Measurements from ENCODE around the gene ATF6. TPM values are rescaled to one million over a fixed set of nuclear protein-coding genes. Genes with fewer than 3 reads are reported as not detected.

The ATF6 gene
- polyA plus RNA-seq, 3 donors = 29.8 to 33.8 (median 30.1) TPM

DNA sequence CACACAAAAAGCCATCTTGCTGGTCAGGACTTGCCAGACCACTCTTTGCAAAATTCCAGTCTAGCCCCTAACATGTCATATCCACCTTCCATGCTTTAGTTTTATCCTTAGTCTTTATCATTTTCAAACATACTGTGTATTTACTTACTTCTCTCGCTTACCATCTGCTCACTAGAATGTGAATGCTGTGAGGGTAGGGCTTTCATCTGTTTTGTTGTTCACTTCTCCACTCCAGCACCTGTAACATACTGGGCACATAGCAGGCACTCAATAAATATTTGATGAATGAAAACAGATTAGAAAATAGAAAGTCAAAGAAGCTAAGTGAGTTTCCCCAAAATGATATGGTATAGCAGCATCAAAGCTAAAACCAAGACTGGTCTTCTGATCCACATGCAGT lies 177.6 kb downstream of the ATF6 start:
- no peak for DNase-seq (ENCODE audit: extremely low read depth in 1 of 11, low read depth in 9 of 11, low spot score in 4 of 11)

DNA sequence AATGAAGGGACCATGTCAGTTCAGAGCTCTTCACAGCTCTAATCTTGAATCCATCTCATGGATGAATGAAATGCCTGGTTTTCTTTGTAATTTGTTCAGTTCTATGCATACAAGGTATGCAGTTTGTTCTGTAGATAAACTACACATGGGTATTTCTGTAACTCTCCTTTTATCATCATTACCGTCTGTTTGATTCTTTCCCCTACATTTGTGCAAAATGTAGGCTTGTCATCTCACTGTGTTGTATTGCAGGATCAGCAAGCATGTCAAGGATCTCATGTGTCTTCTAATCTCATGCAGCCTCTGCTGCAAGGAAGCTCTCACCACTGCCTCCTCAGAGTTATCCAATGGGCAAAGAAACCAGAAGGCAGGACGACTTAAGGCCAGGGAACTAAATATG lies 178.3 kb downstream of the ATF6 start:
- DNase-seq (ENCODE audit: extremely low read depth in 1 of 11, low read depth in 9 of 11, low spot score in 4 of 11) = no peak

DNA sequence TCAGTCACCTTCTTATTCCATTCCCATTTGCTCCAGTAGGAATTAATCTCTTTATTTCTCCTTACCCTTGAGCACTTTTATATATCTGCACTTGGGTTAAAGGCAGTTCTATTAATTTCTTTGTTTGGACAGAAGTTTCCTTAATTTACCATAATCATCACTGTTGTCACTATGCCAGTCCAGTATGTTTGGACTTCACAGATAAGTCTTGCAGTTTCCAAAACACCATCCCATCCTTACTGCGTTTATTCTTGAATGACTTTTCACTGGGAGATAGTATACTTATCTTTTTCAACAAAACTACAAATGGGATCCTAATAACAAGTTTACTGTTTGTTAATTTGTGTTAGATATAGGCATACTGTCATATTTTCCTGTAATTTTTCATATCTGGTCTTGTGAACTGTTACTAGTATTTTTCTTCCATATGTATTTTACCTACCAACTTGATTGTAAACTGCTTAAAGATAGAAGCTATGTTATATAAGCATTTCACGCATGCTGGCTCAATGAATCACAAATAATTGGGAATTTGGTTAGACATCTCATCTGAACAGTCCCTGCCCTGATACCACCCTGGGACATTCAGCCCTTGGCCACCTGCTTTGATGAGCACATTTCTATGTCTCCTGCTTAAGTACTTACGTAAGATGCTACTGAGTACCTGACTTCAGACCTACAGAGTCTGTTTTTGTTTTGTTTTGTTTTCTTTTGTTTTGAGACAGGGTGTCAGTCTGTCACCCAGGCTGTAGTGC lies 179.4 kb downstream of the ATF6 start:
- no peak for DNase-seq (ENCODE audit: extremely low read depth in 1 of 11, low read depth in 9 of 11, low spot score in 4 of 11)

DNA sequence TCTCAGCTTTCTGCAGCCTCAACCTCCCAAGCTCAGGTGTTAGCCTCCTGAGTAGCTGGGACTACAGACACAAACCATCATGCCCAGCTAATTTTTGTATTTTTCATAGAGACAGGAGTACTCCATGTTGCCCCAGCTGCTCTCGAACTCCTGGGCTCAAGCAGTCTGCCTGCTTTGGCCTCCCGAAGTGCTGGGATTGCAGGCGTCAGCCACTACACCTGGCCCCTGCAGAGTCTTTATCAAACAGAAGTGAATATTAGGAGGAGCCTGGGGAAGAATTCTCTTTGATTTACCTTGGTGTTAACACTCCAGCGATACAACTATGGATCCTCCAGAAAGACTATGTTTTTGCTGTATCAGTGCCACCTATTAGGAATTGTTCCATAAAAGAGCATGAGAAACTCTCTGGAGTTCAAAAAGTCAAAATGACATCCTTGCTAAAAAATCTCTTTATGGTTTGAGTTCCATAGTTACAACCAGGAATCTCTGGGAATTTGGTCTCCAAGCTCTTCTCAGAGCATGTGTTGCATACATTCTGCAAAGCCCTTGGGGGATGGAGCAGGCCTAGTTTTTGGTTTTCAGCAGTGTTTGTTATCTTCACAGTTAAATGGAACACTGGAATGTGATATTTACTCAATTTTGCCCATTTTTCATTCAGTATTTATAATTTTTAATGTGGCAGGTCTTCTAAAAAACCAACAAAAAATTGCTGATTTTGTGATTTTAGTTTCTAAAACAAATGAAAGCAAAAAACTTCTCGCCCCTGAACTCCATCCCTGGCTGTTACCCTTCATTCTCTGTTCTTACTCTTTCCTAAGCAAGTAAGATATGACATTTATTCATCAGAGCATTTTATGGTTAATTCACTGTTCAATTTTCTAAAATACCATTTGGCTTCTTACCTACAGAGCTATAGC lies 180.2 kb downstream of the ATF6 start:
- DNase-seq (ENCODE audit: extremely low read depth in 1 of 11, low read depth in 9 of 11, low spot score in 4 of 11) = no peak

DNA sequence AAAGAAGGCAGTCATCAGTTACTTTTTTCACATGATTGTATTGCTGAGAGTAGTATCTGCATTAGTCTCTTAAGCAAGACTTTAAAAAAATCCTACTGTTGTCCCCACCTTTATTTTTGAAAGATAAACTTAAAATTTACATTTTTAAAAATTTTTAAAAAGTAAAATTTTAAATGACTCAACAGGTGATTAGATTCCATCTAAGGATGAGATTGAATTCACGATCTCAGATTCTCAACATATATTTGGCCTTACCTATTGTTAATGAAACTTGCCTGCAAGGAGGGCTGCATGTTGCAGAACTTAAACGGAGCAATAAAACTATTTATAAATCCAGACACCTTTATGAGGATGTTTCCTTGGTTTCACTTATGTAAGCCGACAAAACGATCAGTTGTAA lies 182.3 kb downstream of the ATF6 start:
- DNase-seq (ENCODE audit: extremely low read depth in 1 of 11, low read depth in 9 of 11, low spot score in 4 of 11) = no peak

DNA sequence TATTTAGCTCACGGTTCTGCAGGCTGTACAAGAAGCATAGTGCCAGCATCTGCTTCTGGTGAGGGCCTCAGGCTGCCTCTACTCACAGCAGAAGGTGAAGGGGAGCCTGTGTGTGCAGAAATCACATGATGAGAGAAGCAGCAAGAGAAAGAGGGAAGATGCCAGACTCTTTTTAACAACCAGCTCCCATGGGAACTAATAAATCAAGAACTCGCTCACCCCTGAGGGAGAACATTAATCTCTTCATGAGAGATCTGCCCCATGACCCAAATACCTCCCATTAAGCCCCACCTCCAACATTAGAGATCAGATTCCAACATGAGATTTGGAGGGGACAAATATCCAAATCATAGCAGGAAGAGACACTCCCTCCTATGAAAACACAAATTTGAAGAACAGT lies 183.4 kb downstream of the ATF6 start:
- DNase-seq (ENCODE audit: extremely low read depth in 1 of 11, low read depth in 9 of 11, low spot score in 4 of 11) = peak in 2 of 11 donors; percentile 5 to 12

DNA sequence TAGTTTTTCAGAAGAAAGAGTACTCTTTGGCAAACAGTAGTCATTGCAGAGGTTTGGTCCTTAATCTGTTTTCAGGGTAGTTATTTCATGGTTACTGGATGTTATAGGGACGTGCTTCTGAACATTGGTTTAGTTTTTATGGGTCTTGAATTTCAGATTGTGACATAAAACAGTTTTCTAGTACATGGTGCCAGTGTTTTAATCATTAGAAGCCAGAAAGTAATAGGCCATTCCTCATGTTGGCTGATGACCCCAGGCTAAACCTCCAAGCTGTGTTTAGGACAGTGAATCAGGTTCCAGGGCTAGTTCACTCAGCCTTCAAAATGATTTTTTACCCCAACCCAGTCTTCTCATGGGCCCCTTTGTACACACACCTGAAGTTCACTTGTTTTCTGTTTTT lies 184.3 kb downstream of the ATF6 start:
- DNase-seq (ENCODE audit: extremely low read depth in 1 of 11, low read depth in 9 of 11, low spot score in 4 of 11) = no peak

DNA sequence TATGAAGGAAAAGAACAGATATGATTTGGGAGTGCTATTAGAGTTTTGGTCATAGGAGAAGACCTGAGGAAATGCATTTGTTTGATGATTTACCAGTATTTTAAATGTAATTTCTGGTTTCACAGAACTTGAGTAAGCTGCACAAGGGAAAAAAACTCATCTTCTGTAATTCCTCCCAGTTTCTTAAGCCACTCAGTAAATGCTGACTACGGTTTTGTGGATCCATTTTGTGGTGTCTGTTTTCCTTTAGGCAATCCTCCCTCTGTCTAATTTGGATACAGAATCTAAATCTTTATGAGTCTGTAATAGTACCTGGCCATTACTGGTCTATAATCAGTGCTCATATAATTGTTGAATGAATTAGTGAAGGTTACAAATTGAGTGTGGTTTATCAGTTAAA lies 185.5 kb downstream of the ATF6 start:
- no peak for DNase-seq (ENCODE audit: extremely low read depth in 1 of 11, low read depth in 9 of 11, low spot score in 4 of 11)

DNA sequence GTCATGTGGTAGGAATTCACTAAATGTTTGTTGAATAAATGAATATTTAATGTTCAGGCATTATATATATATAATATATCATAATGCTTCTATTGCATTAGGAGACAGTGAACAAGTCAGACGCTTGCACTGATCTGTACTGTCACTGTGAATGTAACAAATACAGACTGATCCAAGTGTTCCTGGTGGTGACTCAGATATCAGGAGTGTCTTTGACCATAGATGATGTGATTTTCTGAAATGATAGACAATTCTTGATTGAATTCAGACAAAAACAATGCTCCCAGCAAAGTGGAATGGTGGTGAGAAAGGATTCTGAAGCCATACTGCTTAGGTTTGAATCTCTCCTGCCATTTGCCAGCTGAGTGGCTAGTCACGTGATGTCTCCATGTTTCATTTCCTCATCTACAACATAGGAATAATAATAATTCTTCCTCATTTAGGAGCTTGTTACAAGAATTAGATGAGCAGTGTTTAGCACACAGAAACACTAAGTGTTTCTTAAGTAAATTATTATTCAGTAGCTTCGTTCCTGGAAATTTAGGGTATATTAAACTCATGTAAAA lies 186.6 kb downstream of the ATF6 start:
- no peak for DNase-seq (ENCODE audit: extremely low read depth in 1 of 11, low read depth in 9 of 11, low spot score in 4 of 11)

DNA sequence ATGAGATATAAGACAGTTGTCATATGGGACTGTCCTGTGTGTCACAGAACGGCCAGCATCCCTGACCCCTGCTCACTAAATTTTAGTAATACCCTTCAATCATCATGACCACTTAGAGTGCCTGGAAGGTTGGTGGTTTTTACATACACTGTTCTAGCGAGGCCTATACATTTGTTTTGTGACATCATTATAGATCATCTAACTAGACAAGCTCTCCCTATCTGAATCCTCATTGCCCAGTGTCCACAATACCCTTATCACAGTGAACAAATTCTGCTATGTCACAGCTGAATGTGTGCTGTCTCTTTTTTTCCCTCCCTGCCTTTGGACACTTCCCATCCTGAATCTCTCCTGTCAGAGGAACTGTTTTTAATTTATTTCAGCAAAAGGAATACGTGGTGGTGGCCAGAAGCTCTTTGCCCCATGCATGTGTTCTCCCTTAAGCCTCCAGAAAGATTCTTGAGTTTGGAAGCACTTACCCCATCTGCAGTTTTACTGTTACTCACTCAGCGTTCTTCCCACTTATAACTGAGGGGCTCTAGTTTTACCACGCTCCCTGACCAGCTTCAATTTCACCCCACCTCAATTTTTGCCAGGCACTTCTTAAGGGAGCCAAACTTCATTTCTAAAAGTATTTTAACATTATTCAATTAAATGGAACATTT lies 187.3 kb downstream of the ATF6 start:
- DNase-seq (ENCODE audit: extremely low read depth in 1 of 11, low read depth in 9 of 11, low spot score in 4 of 11) = no peak

DNA sequence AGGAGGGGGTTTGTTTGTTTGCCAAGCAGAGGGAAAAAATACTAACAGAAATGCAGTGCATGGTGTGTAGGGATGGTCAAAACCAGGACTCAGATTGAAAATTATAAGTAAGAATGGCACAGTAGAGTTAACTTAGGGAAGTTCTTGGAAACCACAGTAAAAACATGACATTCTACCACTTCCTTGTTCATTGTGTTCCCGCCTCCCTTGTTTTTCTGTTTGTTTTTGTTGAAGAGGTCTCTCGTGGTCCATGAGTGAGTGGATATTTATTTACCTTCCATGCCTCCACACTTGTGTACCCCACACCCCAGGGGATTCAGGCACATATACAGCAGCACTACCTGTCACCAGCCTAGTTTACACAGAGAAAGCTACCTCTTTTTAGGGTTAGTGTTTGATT lies 187.9 kb downstream of the ATF6 start:
- no peak for DNase-seq (ENCODE audit: extremely low read depth in 1 of 11, low read depth in 9 of 11, low spot score in 4 of 11)

DNA sequence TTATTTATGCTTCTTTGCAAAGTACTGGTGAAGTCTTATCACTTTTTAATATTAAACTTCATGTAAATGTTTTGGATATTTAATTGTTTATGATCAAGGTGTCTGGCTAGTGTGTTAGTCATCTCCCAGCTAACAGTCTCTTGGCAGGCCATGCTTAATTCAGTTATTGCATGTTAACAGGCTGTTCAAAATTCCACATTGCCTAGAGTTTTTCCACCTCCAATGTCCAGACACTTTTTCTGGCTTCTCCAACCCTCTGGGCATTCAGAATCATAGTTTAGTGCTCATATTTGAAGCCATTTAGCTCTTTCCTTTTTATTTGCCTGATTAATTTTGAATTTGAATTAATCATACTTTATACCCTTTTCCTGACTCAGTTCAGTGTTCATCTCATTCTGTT lies 188.3 kb downstream of the ATF6 start:
- no peak for DNase-seq (ENCODE audit: extremely low read depth in 1 of 11, low read depth in 9 of 11, low spot score in 4 of 11)

DNA sequence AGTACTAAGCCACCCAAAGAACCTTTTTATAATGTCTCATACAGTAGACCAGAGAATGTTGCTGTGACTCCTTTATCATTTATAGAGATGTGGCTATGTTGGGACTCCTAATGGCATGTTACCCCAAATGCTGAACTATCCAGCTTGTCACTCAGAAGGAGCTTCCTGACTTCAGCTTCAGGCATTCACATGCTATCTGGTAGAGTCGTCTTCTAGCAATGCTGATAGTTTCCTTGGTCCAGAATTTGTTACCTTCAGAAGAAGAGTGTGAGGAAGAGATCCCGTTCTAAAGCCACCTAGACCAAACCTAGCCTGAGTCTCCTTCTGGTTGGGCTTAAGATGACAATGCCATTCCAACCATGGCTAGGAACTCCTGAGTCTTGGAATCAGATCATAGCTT lies 189.5 kb downstream of the ATF6 start:
- DNase-seq (ENCODE audit: extremely low read depth in 1 of 11, low read depth in 9 of 11, low spot score in 4 of 11) = no peak

DNA sequence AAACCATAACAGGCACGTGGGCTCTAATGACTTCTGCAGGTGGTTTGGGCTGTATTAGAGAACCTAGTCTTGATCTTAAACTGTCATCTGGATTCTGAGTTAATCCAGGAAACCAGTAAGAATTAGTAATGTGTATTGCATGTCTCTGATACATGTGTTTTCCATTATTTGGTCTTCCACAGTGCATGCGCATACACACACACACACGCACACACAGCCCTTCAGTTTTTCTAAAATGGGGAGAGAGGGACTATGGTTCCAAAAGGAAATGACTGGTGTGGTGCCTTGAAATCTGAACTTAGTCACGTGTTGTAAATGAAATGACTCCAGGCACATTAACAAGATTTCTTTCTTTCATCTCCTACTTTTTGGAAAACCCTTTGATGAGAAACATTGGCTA lies 190.0 kb downstream of the ATF6 start:
- DNase-seq (ENCODE audit: extremely low read depth in 1 of 11, low read depth in 9 of 11, low spot score in 4 of 11) = no peak

DNA sequence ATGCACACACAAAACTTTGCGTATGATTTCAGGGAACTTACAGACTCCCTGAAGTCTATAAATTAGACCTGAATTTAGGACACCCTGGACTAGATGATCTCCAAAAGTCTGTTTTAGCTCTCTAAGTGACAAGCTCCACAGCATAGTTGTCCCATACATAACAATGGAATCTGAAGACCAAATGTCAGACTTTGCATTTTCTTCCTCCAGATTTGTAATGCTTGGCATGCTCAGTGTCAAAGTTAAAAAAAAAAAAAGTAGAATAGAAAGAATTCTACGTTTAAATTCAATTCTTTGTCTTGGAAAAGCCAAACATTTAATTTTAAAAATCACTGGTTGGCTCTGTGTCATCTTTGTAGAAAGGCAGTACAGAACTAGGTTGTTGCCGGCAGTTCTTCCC lies 190.8 kb downstream of the ATF6 start:
- no peak for DNase-seq (ENCODE audit: extremely low read depth in 1 of 11, low read depth in 9 of 11, low spot score in 4 of 11)

DNA sequence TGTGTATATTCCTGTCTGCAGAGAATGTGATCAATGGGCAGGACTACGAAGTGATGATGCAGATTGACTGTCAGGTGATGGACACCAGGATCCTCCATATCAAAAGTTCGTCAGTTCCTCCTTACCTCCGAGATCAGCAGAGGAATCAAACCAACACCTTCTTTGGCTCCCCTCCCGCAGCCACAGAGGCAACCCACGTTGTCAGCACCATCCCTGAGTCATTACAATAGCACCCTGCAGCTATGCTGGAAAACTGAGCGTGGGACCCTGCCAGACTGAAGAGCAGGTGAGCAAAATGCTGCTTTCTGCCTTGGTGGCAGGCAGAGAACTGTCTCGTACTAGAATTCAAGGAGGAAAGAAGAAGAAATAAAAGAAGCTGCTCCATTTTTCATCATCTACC lies 192.3 kb downstream of the ATF6 start:
- no peak for DNase-seq (ENCODE audit: extremely low read depth in 1 of 11, low read depth in 9 of 11, low spot score in 4 of 11)

DNA sequence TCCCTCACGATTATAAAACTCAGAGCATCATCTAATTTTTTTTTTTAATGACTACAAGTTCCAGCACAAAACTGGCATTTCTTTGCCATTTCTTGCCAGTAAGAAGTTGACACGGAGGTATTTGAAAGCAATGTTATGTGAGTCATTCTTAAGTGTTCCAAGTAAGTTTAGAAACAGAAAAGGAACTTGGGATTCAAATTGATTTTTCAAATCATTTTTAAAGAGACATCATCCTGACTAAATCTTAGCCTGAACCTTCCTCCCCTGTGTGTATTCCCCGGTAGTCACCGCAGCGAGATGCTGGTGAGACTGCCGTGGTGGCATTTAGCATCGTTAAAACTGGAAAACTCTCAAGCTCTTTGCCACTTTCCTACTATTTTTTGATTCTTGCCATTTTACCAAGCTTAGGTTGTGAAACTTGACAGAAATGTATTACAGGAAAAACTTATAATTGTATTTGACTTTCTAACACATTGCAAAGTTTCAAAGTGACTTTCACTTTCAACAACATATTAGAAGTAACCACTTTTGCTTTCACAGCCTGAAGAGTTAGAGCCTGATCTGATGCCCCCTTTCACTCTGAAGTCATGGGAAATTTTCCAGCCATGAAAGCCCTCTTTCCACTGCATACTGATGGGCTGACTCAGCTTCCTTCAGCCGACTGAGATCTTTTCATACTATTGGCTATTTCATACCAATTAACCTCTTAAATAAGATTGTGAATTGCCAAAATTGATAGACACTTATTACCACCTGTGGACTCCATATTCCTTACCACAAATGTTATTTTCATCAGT lies 196.2 kb downstream of the ATF6 start:
- DNase-seq (ENCODE audit: extremely low read depth in 1 of 11, low read depth in 9 of 11, low spot score in 4 of 11) = no peak

DNA sequence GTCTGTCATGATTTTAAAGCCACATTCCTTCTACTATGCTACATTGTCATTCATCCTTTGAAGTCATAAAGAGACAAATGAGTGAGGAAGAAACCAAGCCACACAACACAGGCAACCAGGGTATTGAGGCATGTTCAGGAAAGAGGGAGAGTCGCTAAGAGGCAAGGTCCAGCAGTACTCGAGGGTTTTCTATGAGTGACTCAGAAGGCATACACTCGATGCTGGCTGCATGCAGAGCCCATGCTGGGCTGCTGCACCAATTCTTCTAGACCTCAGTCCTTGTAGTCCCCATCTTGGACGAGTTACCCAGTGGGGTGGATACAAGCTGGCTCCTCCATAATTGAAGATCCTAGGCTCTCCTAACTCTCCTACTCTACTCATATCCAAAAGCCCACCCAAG lies 199.9 kb downstream of the ATF6 start:
- no peak for DNase-seq (ENCODE audit: extremely low read depth in 1 of 11, low read depth in 9 of 11, low spot score in 4 of 11)

DNA sequence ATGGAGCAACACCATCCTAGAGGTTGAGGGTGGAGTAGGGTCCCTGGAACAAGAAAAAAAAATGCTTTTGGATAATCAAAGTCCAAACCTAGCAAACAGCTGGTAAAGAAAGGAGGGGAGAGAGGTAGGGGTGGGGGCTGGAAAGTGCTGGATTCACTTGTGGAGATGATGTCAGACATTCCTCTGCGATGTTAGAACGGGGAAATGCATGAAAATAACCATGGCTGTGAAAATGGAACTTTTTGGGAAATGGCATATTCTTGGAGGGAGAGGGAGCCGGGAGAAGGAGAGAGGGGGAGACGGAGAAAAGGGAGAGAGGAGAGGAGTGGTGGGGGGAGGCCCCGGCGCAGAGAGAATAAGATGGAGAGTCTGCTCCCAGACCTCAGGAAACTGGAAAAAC lies 203.9 kb downstream of the ATF6 start:
- no peak for DNase-seq (ENCODE audit: extremely low read depth in 1 of 11, low read depth in 9 of 11, low spot score in 4 of 11)

All from renal cortex interstitium (tissue), 11 donors.